Smooth muscle cell (in vitro differentiated cells): ENCODE data around the gene MED13L. TPM values are rescaled to one million over a fixed set of nuclear protein-coding genes. Genes with fewer than 3 reads are reported as not detected.

ENCODE experiments used
- DNase-seq: peaks from one replicate; lab custom pipeline; 2025; ENCODE audit not compliant: unreplicated experiment; lab: John Stamatoyannopoulos, UW
- H2AFZ ChIP-seq: fragments of 200-600 bp; sonication (generic); 2 replicates; pipeline ENCODE4 v1.6.0; 2016; ENCODE audit warnings: antibody characterized with exemption, low read depth, mild to moderate bottlenecking
- H3F3A ChIP-seq: fragments of 200-600 bp; sonication (generic); 2 replicates; pipeline ENCODE4 v1.6.0; 2017; ENCODE audit warnings: antibody characterized with exemption, low read depth
- H3K27ac ChIP-seq: fragments of 200-600 bp; sonication (generic); 2 replicates; pipeline ENCODE4 v1.5.1; 2016; ENCODE audit warnings: low read depth, mild to moderate bottlenecking
- H3K27me3 ChIP-seq: fragments of 200-600 bp; sonication (generic); 2 replicates; pipeline ENCODE4 v1.6.1; 2016; ENCODE audit warnings: low read depth, mild to moderate bottlenecking
- H3K36me3 ChIP-seq: fragments of 200-600 bp; sonication (generic); 2 replicates; pipeline ENCODE4 v1.5.1; 2016; ENCODE audit warnings: low read depth
- H3K4me1 ChIP-seq: fragments of 200-600 bp; sonication (generic); 2 replicates; pipeline ENCODE4 v1.5.1; 2016; ENCODE audit warnings: low read depth
- H3K4me2 ChIP-seq: fragments of 200-600 bp; sonication (generic); 2 replicates; pipeline ENCODE4 v1.6.0; 2016; ENCODE audit warnings: mild to moderate bottlenecking
- H3K4me3 ChIP-seq: fragments of 200-600 bp; sonication (generic); 2 replicates; pipeline ENCODE4 v1.5.1; 2016; ENCODE audit warnings: mild to moderate bottlenecking
- H3K79me2 ChIP-seq: fragments of 200-600 bp; sonication (generic); 2 replicates; pipeline ENCODE4 v1.6.0; 2016; ENCODE audit warnings: low read depth, mild to moderate bottlenecking
- H3K9ac ChIP-seq: fragments of 200-600 bp; sonication (generic); 2 replicates; pipeline ENCODE4 v1.6.0; 2016; ENCODE audit warnings: low read depth
- H3K9me3 ChIP-seq: fragments of 200-600 bp; sonication (generic); replicated peaks from 2 replicates; pipeline ENCODE4 v1.5.1; 2016; ENCODE audit warnings: low read depth
- H4K20me1 ChIP-seq: fragments of 200-600 bp; sonication (generic); 2 replicates; pipeline ENCODE4 v1.6.0; 2016; ENCODE audit warnings: low read depth
- WGBS: methylation state at CpG from one replicate; pipeline ENCODE4 v1.1.7; 2016; ENCODE audit warnings: low lambda C conversion rate; 5-methylcytosine and 5-hydroxymethylcytosine counted together
- polyA plus RNA-seq: library from polyadenylated mRNA; unstranded; fragments of >200 nt; fragmentation: Nextera tagmentation; extraction: Ambion mirVana; gene quantifications from 2 replicates; pipeline ENCODE4 v1.2.1, GENCODE V29; 2016
- total RNA-seq: library from RNA; depleted of rRNA; stranded (reverse); fragments of >200 nt; gene quantifications from 2 replicates; pipeline ENCODE4 v1.2.3, GENCODE V29; 2014
- TF ChIP-seq, protein P1 (sequence below): fragments of 200-600 bp; sonication (generic); IDR thresholded peaks from 2 replicates; pipeline ENCODE4 v1.5.1; 2017; ENCODE audit warnings: borderline replicate concordance, mild to moderate bottlenecking, antibody characterized with exemption; ENCODE audit not compliant: insufficient read depth, poor library complexity, severe bottlenecking

Gene MED13L
- total and polyA plus RNA-seq, 2 experiments from 2014 or later, result 13.2 to 74.3 TPM

DNA sequence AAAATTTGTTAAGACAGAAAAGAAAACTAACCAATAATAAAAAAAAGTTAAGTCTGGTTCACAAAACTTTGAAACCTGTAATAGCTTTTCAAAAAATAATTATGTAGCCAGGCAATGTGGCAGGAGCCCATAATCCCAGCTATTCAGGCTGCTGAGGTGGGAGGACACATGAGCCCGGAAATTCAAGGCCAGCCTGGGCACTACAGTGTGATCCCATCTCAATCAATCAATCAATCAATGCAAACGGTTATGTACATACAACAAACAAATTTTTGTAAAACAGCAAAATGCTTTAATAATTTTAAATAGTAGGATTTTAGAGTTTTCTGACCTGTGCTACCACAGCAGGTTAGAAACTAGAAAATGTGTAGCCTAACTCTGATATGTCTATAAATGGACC, 152.4 kb downstream of the MED13L start:
- H3K79me2 ChIP-seq, result peaks cover 98% of the 10 kb centered on the region
- H3K4me2 ChIP-seq, result peak overlapping the region; percentile 63
- no peak overlapping the region for H2AFZ ChIP-seq
- H3K27ac ChIP-seq, result peak overlapping the region; percentile 73
- TF ChIP-seq, protein P1, sequence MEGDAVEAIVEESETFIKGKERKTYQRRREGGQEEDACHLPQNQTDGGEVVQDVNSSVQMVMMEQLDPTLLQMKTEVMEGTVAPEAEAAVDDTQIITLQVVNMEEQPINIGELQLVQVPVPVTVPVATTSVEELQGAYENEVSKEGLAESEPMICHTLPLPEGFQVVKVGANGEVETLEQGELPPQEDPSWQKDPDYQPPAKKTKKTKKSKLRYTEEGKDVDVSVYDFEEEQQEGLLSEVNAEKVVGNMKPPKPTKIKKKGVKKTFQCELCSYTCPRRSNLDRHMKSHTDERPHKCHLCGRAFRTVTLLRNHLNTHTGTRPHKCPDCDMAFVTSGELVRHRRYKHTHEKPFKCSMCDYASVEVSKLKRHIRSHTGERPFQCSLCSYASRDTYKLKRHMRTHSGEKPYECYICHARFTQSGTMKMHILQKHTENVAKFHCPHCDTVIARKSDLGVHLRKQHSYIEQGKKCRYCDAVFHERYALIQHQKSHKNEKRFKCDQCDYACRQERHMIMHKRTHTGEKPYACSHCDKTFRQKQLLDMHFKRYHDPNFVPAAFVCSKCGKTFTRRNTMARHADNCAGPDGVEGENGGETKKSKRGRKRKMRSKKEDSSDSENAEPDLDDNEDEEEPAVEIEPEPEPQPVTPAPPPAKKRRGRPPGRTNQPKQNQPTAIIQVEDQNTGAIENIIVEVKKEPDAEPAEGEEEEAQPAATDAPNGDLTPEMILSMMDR, result no peak
- no peaks in the 10 kb centered on the region for H3K9me3 ChIP-seq
- peaks cover 73% of the 10 kb centered on the region for H3K4me1 ChIP-seq
- H3K36me3 ChIP-seq, result no peaks in the 10 kb centered on the region
- WGBS, result 75% methylated on average over 2 of the region's 2 CpGs
- peaks cover 20% of the 10 kb centered on the region for H3F3A ChIP-seq
- no peak for DNase-seq
- H3K9ac ChIP-seq, result no peak overlapping the region
- H3K27me3 ChIP-seq, result no peaks in the 10 kb centered on the region
- H3K4me3 ChIP-seq, result no peak overlapping the region
- H4K20me1 ChIP-seq, result peaks cover 100% of the 10 kb centered on the region

DNA sequence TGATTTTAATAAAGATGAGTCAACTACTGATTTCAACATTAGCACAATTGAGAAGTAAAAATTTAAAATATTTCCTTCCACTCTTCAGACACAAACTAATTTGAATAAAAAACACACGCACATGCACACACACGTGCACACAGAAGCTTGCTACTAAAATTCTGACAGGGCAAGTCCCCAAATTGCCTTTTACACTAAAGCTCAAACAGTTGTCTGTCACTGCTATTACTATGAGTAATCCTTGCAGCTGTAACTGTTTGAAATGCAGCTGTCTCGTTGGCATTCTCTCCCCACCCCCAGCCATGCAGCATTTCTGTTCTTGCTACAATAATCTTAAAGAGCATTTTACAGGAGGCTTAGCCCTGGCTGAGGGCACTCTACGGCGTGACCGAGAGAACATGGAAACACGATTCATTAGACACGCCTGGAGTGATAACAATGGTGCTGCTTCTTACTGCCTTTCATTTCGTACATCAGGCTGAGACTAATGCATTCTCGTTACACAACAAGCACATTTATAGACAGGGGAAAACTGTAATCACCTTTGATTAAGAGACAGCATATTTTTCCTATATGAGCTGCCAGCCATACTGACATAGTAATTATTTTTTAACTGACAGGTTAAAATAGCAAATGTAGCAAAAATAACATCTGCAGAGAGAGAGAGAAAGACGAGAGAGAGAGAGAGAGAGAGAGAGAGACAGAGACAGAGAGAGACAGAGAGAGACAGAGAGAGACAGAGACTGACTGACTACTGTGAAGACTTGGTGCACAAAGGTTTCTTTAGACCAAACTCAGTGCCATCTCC, 153.8 kb downstream of the MED13L start:
- peak overlapping the region; percentile 80 for H3K4me2 ChIP-seq
- TF ChIP-seq, protein P1, result no peak
- peaks cover 73% of the 10 kb centered on the region for H3K4me1 ChIP-seq
- peaks cover 97% of the 10 kb centered on the region for H3K79me2 ChIP-seq
- H3K27me3 ChIP-seq, result no peaks in the 10 kb centered on the region
- DNase-seq, result peak; percentile 6
- peak overlapping the region; percentile 42 for H3K4me3 ChIP-seq
- peak overlapping the region; percentile 53 for H3K9ac ChIP-seq
- H3K36me3 ChIP-seq, result no peaks in the 10 kb centered on the region
- peak overlapping the region; percentile 73 for H3K27ac ChIP-seq
- no peak overlapping the region for H2AFZ ChIP-seq
- no peaks in the 10 kb centered on the region for H3K9me3 ChIP-seq
- peaks cover 20% of the 10 kb centered on the region for H3F3A ChIP-seq
- peaks cover 100% of the 10 kb centered on the region for H4K20me1 ChIP-seq
- 9% methylated on average over 11 of the region's 11 CpGs for WGBS

DNA sequence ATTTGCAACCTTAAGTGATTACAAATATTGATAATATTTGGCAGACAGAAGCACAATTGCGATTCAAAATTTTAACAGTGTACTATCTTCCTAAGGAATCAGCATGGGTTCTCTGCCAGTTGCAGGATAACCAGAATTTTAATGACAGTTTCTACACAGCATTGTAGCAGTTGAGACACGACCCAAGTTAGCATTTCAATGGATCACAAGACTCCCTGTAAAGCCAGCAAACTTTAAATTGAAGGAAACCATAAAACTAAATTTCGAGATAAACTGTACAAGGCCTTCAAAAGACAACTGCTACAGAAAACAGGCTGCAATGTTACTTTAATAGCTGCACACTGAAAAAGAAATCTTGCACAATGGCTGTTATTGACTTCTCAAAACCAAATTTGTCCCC, 154.9 kb downstream of the MED13L start:
- Histone ChIP-seq H3K4me2 (peak overlapping the region; percentile 80), H2AFZ (no peak overlapping the region), H3K36me3 (no peaks in the 10 kb centered on the region), H4K20me1 (peaks cover 98% of the 10 kb centered on the region), H3K27ac (peak overlapping the region; percentile 73), H3K9me3 (no peaks in the 10 kb centered on the region), H3K4me1 (peaks cover 68% of the 10 kb centered on the region), H3F3A (peaks cover 15% of the 10 kb centered on the region), H3K9ac (peak overlapping the region; percentile 53), H3K4me3 (no peak overlapping the region), H3K27me3 (no peaks in the 10 kb centered on the region), H3K79me2 (peaks cover 97% of the 10 kb centered on the region)
- TF ChIP-seq, protein P1, result no peak
- 26% methylated on average over 3 of the region's 3 CpGs for WGBS
- DNase-seq, result no peak

DNA sequence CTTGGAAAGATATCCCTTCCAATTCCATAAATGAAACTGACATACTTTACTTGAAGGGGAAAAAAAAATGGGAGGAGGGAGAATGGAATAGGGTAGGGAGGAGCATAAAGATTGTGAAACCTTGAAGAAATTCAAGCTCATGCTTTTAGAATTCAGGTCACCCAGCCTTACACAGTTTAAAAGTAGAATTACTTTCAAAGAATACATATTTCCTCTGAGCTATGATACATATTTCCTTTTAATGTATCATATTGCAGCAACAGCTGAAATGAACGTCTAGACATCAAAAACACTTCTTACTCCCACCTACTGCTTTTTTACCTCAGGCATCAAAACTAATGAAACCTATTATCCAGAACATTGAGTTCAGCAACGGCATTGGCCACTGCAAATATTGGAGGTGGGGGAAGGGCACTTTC, 156.0 kb downstream of the MED13L start:
- TF ChIP-seq, protein P1, result no peak
- H3K27me3 ChIP-seq, result no peaks in the 10 kb centered on the region
- peaks cover 13% of the 10 kb centered on the region for H3F3A ChIP-seq
- H3K4me2 ChIP-seq, result peak overlapping the region; percentile 80
- peaks cover 98% of the 10 kb centered on the region for H4K20me1 ChIP-seq
- WGBS, result 21% methylated on average over 2 of the region's 2 CpGs
- peak overlapping the region; percentile 73 for H3K27ac ChIP-seq
- peaks cover 97% of the 10 kb centered on the region for H3K79me2 ChIP-seq
- peaks cover 57% of the 10 kb centered on the region for H3K4me1 ChIP-seq
- no peaks in the 10 kb centered on the region for H3K36me3 ChIP-seq
- no peak for DNase-seq
- H3K9ac ChIP-seq, result peak overlapping the region; percentile 12
- no peaks in the 10 kb centered on the region for H3K9me3 ChIP-seq
- H3K4me3 ChIP-seq, result no peak overlapping the region
- H2AFZ ChIP-seq, result no peak overlapping the region
